ENCODE measurements around the gene PAPLN. TPM values are rescaled to one million over a fixed set of nuclear protein-coding genes. Genes with fewer than 3 reads are reported as not detected.

The PAPLN gene
- total and polyA plus RNA-seq, 4 experiments from 2014 or later: 0.11 to 0.50 (median 0.25) TPM

DNA sequence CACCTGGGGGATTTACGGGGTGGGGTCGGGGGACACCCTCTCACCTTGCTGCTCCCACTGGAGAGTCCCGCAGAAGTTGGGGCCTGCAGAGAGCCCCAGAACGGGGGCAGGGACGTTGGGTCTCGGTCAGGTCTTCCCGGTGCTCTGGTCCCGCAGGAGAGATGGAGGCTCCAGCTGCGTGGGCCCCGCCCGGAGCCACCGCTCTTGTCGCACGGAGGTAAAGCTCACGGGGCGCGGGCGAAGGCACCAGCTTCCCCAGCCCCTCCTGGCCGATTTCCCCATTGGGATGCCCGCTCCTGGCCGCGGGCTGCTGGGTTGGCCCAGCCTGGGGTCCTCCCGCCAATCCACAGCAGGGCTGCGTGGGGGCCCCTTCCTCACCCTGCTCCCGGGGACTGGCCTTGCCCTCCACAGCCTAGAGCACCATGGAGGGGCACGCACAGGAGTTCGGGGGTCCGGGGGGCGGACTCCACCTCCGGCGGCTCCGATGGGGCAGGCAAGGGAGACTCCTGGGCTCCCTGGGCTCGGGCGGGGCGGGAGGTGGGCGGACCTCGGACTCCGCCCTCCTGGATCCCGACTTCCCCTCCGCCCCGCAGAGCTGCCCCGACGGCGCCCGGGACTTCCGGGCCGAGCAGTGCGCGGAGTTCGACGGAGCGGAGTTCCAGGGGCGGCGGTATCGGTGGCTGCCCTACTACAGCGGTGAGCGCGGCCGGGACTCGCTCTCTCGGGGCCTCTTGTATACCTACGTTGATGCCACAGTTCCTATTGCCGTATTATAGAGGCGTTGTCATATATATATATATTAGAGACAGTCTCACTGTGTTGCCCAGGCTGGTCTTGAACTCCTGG, 8.4 kb downstream of the PAPLN start:
- ChIA-PET POLR2A (ENCODE audit: partially characterized antibody) (interaction anchor here (0.6 to 0.8 kb wide), 2 partner anchors 10 to 245 kb away, joined by 3 to 4 read pairs; partner anchors contain the start of gene RIOX1), CTCF (ENCODE audit: partially characterized antibody) (no interaction called here)
- Mint-ChIP-seq H3K9me3 (no peaks in the 10 kb centered on the region), H3K27ac (no peak overlapping the region), H3K36me3 (no peaks in the 10 kb centered on the region), H3K27me3 (peaks cover 23 to 32% of the 10 kb centered on the region in 2 donors), H3K4me1 (peaks cover 13 to 31% (median 28%) of the 10 kb centered on the region in 4 donors), H3K4me3 (peak overlapping the region; percentile 50 to 82 (median 74))
- DNase-seq: peak in 4 of 5 donors; percentile 12 to 30 (median 25)
- Histone ChIP-seq H3K27me3 (ENCODE audit: insufficient read depth, low read length) (no peaks in the 10 kb centered on the region), H3K36me3 (ENCODE audit: insufficient read depth, low read length) (no peaks in the 10 kb centered on the region), H3K4me3 (ENCODE audit: low read length in 2 of 2) (peak overlapping the region; percentile 6 to 34), H3K9me3 (ENCODE audit: control insufficient read depth in 1 of 2, low read length in 2 of 2) (no peaks in the 10 kb centered on the region), H3K27ac (ENCODE audit: low read depth, low read length) (no peak overlapping the region), H3K4me1 (ENCODE audit: insufficient read depth, low read length) (peaks cover 7% of the 10 kb centered on the region)
- intact Hi-C loops (cut with micrococcal nuclease): no loop called here

DNA sequence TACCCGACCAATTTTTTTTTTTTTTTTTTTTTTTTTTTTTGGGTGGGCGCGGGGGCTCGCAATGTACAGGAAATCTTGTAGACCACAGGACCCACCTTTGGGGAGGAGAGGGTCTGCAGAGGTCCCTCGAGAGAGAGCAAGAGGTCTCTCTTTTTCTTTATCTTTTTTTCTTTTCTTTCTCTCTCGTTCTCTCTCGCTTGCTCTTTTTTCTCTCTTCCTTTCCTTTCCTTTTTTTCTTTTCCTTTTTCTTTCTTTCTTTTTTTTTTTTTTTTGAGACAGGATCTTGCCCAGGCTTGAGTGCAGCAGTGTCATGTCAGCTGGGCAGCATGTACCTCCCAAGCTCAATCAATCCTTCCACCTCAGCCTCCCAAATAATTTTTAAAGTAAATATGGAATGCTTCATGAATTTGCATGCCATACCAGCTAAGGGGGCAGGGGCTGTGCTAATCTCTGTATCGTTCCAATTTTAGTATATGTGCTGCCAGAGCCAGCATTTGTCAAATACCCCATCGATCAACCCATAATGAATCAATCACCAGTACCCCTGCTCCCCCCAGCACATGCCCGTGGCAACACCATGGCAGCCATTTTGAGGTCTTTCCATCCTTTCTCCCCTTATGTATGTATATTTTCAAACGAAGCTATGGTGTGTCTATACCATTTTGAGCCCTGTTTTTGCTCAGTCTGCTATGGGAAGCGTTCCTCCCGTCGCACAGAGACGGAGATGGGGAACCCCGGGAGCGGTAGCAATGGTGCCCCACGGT, 9.3 kb downstream of the PAPLN start:
- CTCF ChIA-PET (ENCODE audit: partially characterized antibody): no interaction called here
- peak overlapping the region; percentile 6 to 34 for H3K4me3 ChIP-seq (ENCODE audit: low read length in 2 of 2)
- H3K27me3 ChIP-seq (ENCODE audit: insufficient read depth, low read length): no peaks in the 10 kb centered on the region
- peaks cover 20 to 27% of the 10 kb centered on the region in 2 donors for H3K27me3 Mint-ChIP-seq
- H3K4me1 Mint-ChIP-seq: peaks cover 13 to 31% (median 28%) of the 10 kb centered on the region in 4 donors
- peak overlapping the region; percentile 55 to 82 (median 76) for H3K4me3 Mint-ChIP-seq
- no peaks in the 10 kb centered on the region for H3K36me3 ChIP-seq (ENCODE audit: insufficient read depth, low read length)
- POLR2A ChIA-PET (ENCODE audit: partially characterized antibody): no interaction called here
- peaks cover 7% of the 10 kb centered on the region for H3K4me1 ChIP-seq (ENCODE audit: insufficient read depth, low read length)
- DNase-seq: no peak
- no peaks in the 10 kb centered on the region for H3K36me3 Mint-ChIP-seq
- intact Hi-C loops (cut with micrococcal nuclease): no loop called here
- H3K9me3 ChIP-seq (ENCODE audit: control insufficient read depth in 1 of 2, low read length in 2 of 2): no peaks in the 10 kb centered on the region
- no peaks in the 10 kb centered on the region for H3K9me3 Mint-ChIP-seq
- H3K27ac ChIP-seq (ENCODE audit: low read depth, low read length): no peak overlapping the region
- peak overlapping the region in 2 of 7 donors; percentile 10 to 62 for H3K27ac Mint-ChIP-seq

DNA sequence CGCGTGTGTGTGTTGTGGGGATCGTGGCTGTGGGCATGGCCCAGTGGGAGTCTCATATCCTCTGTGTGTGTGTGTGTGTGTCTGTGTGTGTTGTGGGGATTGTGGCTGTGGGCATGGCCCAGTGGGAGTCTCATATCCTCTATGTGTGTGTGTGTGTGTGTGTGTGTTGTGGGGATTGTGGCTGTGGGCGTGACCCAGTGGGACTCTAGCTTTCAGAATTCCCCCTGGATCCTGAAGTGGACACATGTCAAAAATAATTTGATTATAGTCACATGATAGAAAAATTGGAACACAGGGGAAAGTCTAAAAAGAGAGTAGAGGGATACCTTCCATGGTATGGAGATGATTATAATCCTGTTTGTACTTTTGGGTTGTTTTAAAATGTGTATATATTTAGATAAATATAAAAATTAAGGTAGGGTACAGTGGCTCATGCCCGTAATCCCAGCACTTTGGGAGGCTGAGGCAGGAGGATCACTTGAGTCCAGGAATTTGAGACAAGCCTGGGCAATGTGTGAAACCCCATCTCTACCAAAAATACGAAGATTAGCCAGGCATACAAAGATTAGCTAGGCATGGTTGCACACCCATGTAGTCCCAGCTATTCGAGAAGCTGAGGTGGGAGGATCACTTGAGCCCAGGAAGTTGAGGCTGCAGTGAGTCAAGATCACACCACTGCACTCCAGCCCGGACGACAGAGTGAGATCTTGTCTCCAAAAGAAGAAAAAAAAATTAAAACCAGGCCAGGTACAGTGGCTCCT, 11.0 kb downstream of the PAPLN start:
- ChIA-PET POLR2A (ENCODE audit: partially characterized antibody) (no interaction called here), CTCF (ENCODE audit: partially characterized antibody) (no interaction called here)
- Histone ChIP-seq H3K4me1 (ENCODE audit: insufficient read depth, low read length) (peaks cover 7% of the 10 kb centered on the region), H3K4me3 (ENCODE audit: low read length in 2 of 2) (no peak overlapping the region), H3K27ac (ENCODE audit: low read depth, low read length) (no peak overlapping the region), H3K27me3 (ENCODE audit: insufficient read depth, low read length) (no peaks in the 10 kb centered on the region), H3K36me3 (ENCODE audit: insufficient read depth, low read length) (no peaks in the 10 kb centered on the region), H3K9me3 (ENCODE audit: control insufficient read depth in 1 of 2, low read length in 2 of 2) (no peaks in the 10 kb centered on the region)
- Mint-ChIP-seq H3K4me1 (peaks cover 7 to 22% (median 20%) of the 10 kb centered on the region in 4 donors), H3K4me3 (peak overlapping the region in 2 of 8 donors; percentile 7 to 13), H3K9me3 (no peaks in the 10 kb centered on the region), H3K27ac (peak overlapping the region in 1 of 7 donors; percentile 36), H3K27me3 (peaks cover 13 to 18% of the 10 kb centered on the region in 2 donors), H3K36me3 (no peaks in the 10 kb centered on the region)
- DNase-seq: no peak
- intact Hi-C loops (cut with micrococcal nuclease): no loop called here

DNA sequence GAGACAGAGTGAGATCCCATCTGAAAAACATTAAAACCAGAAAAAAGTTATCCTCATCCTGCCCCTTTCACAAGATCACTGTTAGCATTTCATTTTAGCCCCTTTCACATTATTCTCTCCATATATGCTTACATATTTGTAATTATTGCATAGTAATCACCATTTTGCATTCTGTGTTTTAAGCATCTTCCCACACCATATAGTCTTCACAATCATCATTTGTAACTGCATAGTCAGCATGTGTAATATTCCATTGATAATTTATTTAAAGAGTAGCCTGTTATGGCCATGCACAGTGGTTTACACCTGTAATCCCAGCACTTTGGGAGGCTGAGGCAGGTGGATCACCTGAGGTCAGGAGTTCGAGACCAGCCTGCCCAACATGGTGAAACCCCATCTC, 11.8 kb downstream of the PAPLN start:
- ChIA-PET POLR2A (ENCODE audit: partially characterized antibody) (no interaction called here), CTCF (ENCODE audit: partially characterized antibody) (no interaction called here)
- Histone ChIP-seq H3K27me3 (ENCODE audit: insufficient read depth, low read length) (no peaks in the 10 kb centered on the region), H3K36me3 (ENCODE audit: insufficient read depth, low read length) (no peaks in the 10 kb centered on the region), H3K4me1 (ENCODE audit: insufficient read depth, low read length) (peaks cover 7% of the 10 kb centered on the region), H3K4me3 (ENCODE audit: low read length in 2 of 2) (no peak overlapping the region), H3K27ac (ENCODE audit: low read depth, low read length) (no peak overlapping the region), H3K9me3 (ENCODE audit: control insufficient read depth in 1 of 2, low read length in 2 of 2) (no peaks in the 10 kb centered on the region)
- no peaks in the 10 kb centered on the region for H3K36me3 Mint-ChIP-seq
- peak overlapping the region in 1 of 7 donors; percentile 26 for H3K27ac Mint-ChIP-seq
- intact Hi-C loops (cut with micrococcal nuclease): no loop called here
- peaks cover 7 to 13% of the 10 kb centered on the region in 2 donors for H3K27me3 Mint-ChIP-seq
- no peak for DNase-seq
- no peaks in the 10 kb centered on the region for H3K9me3 Mint-ChIP-seq
- peaks cover 6 to 19% (median 15%) of the 10 kb centered on the region in 4 donors for H3K4me1 Mint-ChIP-seq
- H3K4me3 Mint-ChIP-seq: no peak overlapping the region

DNA sequence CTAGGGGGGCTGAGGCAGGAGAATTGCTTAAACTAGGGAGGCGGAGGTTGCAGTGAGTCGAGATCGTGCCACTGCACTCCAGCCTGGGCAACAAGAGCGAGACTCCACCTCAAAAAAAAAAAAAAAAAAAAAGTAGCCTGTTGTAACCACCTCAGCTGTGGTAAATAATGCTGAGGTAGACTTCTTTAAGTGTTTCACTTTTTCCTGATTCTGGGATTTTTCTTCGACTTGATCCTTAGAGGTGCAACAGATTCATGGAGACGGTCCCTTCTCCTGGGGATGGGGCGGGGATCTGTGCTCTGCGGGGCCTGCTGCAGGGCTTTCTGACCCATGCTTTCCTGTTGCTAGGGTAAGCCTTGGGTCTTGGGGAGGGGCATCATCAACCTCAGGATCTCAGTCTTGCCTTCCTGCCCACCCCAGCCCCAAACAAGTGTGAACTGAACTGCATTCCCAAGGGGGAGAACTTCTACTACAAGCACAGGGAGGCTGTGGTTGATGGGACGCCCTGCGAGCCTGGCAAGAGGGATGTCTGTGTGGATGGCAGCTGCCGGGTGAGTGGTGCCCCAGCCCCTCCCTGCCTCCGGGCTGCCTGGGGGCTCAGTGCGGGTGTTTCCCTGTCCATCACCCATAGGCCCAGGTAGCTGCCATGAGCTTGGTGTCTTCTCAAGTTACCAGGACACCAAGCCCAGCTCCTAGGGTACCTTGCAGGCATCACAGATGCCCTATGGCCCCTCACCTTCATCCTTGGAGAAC, 12.4 kb downstream of the PAPLN start:
- intact Hi-C loops (cut with micrococcal nuclease): no loop called here
- DNase-seq: no peak
- no peaks in the 10 kb centered on the region for H3K9me3 Mint-ChIP-seq
- no peak overlapping the region for H3K27ac ChIP-seq (ENCODE audit: low read depth, low read length)
- CTCF ChIA-PET (ENCODE audit: partially characterized antibody): no interaction called here
- H3K36me3 ChIP-seq (ENCODE audit: insufficient read depth, low read length): no peaks in the 10 kb centered on the region
- no peaks in the 10 kb centered on the region for H3K27me3 ChIP-seq (ENCODE audit: insufficient read depth, low read length)
- H3K9me3 ChIP-seq (ENCODE audit: control insufficient read depth in 1 of 2, low read length in 2 of 2): no peaks in the 10 kb centered on the region
- no peak overlapping the region for H3K4me3 Mint-ChIP-seq
- H3K4me3 ChIP-seq (ENCODE audit: low read length in 2 of 2): no peak overlapping the region
- POLR2A ChIA-PET (ENCODE audit: partially characterized antibody): no interaction called here
- H3K4me1 ChIP-seq (ENCODE audit: insufficient read depth, low read length): peaks cover 7% of the 10 kb centered on the region
- no peak overlapping the region for H3K27ac Mint-ChIP-seq
- H3K27me3 Mint-ChIP-seq: peaks cover 7 to 13% of the 10 kb centered on the region in 2 donors
- peaks cover 6 to 19% (median 15%) of the 10 kb centered on the region in 4 donors for H3K4me1 Mint-ChIP-seq
- no peaks in the 10 kb centered on the region for H3K36me3 Mint-ChIP-seq

DNA sequence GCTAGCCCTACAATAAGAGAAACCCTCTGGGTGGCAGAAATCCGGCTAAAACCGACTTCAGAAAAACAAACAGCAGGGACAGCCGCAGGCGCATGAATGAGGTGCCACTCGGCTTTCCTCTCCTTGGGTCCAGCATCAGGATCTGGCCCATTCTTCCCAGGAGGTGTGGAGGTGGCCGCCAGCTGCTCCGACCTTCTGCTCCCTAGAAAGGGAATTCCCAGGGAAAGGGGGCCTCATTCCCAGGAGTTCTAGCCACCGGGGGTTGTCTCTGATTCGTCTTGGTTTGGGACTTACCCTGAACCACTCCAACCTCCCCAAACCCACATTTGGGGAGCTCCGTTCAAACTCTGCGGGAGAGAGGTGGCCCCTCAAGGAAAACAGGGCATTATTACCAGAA, 13.0 kb downstream of the PAPLN start:
- peaks cover 4 to 18% (median 15%) of the 10 kb centered on the region in 4 donors for H3K4me1 Mint-ChIP-seq
- H3K9me3 Mint-ChIP-seq: no peaks in the 10 kb centered on the region
- ChIA-PET POLR2A (ENCODE audit: partially characterized antibody) (no interaction called here), CTCF (ENCODE audit: partially characterized antibody) (no interaction called here)
- no peaks in the 10 kb centered on the region for H3K9me3 ChIP-seq (ENCODE audit: control insufficient read depth in 1 of 2, low read length in 2 of 2)
- H3K36me3 ChIP-seq (ENCODE audit: insufficient read depth, low read length): no peaks in the 10 kb centered on the region
- peaks cover 4 to 9% of the 10 kb centered on the region in 2 donors for H3K27me3 Mint-ChIP-seq
- H3K27me3 ChIP-seq (ENCODE audit: insufficient read depth, low read length): no peaks in the 10 kb centered on the region
- no peak overlapping the region for H3K4me3 Mint-ChIP-seq
- DNase-seq: no peak
- H3K4me3 ChIP-seq (ENCODE audit: low read length in 2 of 2): no peak overlapping the region
- no peaks in the 10 kb centered on the region for H3K36me3 Mint-ChIP-seq
- no peak overlapping the region for H3K27ac Mint-ChIP-seq
- no peak overlapping the region for H3K27ac ChIP-seq (ENCODE audit: low read depth, low read length)
- H3K4me1 ChIP-seq (ENCODE audit: insufficient read depth, low read length): peaks cover 4% of the 10 kb centered on the region
- intact Hi-C loops (cut with micrococcal nuclease): no loop called here
